Liver (tissue), 9 donors: ENCODE measurements around the gene ERBB4. TPM values are rescaled to one million over a fixed set of nuclear protein-coding genes. Genes with fewer than 3 reads are reported as not detected.
A peak's percentile ranks its signal among the peaks of the same experiment; 100 is the strongest.

Experiments used
- DNase-seq: peaks from one replicate; pipeline ENCODE4 v3.0.0-alpha.2; 2017; ENCODE audit warnings: low spot score
- H3K27ac ChIP-seq, 2 donors: one replicate each; pipeline ENCODE4 v1.7.0; 2013; ENCODE audit warnings: inconsistent platforms in 2 of 2, low read length in 2 of 2, control low read depth in 1 of 2, low read depth in 1 of 2, mild to moderate bottlenecking in 1 of 2
- H3K27me3 ChIP-seq, 4 donors: one replicate each; pipeline versions ENCODE4 v1.6.1 to v1.7.0; 2013; ENCODE audit warnings: low read length in 3 of 4, inconsistent platforms in 1 of 4, mild to moderate bottlenecking in 1 of 4, moderate library complexity in 1 of 4; ENCODE audit not compliant: control insufficient read depth in 4 of 4, insufficient read depth in 4 of 4
- H3K36me3 ChIP-seq, 4 donors: one replicate each; pipeline versions ENCODE4 v1.6.1 to v1.7.0; 2013; ENCODE audit warnings: low read length in 3 of 4, mild to moderate bottlenecking in 3 of 4, low read depth in 1 of 4, moderate library complexity in 1 of 4; ENCODE audit not compliant: control insufficient read depth in 4 of 4, insufficient read depth in 3 of 4
- H3K4me1 ChIP-seq, 4 donors: one replicate each; pipeline versions ENCODE4 v1.6.1 to v1.7.0; 2013; ENCODE audit warnings: low read length in 3 of 4, mild to moderate bottlenecking in 3 of 4, moderate library complexity in 1 of 4; ENCODE audit not compliant: control insufficient read depth in 4 of 4, insufficient read depth in 4 of 4
- H3K4me3 ChIP-seq, 3 donors: one replicate each; pipeline versions ENCODE4 v1.6.1 to v1.7.0; 2013; ENCODE audit warnings: low read length in 3 of 3, control low read depth in 1 of 3, low read depth in 1 of 3, mild to moderate bottlenecking in 1 of 3
- H3K9ac ChIP-seq, 2 donors: one replicate each; pipeline ENCODE4 v1.7.0; 2013; ENCODE audit warnings: low read length in 2 of 2, mild to moderate bottlenecking in 2 of 2, moderate library complexity in 2 of 2, control low read depth in 1 of 2, low read depth in 1 of 2
- H3K9me3 ChIP-seq, 4 donors: one replicate each; pipeline versions ENCODE4 v1.6.1 to v1.7.0; 2013; ENCODE audit warnings: low read length in 3 of 4; ENCODE audit not compliant: control insufficient read depth in 4 of 4
- ATF3 ChIP-seq: IDR thresholded peaks from 2 replicates; pipeline ENCODE4 v1.6.1; 2016; ENCODE audit warnings: antibody characterized with exemption
- CTCF ChIP-seq: fragments of 150-350 bp; IDR thresholded peaks from 2 replicates; pipeline ENCODE4 v1.5.1; 2017; ENCODE audit warnings: improper control_type of control experiment, low read depth, low read length; ENCODE audit not compliant: missing input control
- EGR1 ChIP-seq, 2 donors: IDR thresholded peaks; 2 replicates each; pipeline ENCODE4 v1.6.1; 2016 to 2018; ENCODE audit warnings: antibody characterized with exemption in 2 of 2, low read depth in 2 of 2
- FOXA1 ChIP-seq: IDR thresholded peaks from 2 replicates; pipeline ENCODE4 v1.6.1; 2016; ENCODE audit warnings: antibody characterized with exemption
- FOXA2 ChIP-seq: IDR thresholded peaks from 2 replicates; pipeline ENCODE4 v1.6.1; 2016; ENCODE audit warnings: antibody characterized with exemption
- GABPA ChIP-seq, 2 donors: IDR thresholded peaks in 1 of 2; conservative IDR thresholded peaks in 1 of 2; 2 replicates each; pipeline ENCODE4 v1.6.1; 2016; ENCODE audit warnings: antibody characterized with exemption in 2 of 2, mild to moderate bottlenecking in 1 of 2, moderate library complexity in 1 of 2
- HNF4A ChIP-seq, 2 donors: conservative IDR thresholded peaks; 2 replicates each; pipeline ENCODE4 v1.6.1; 2016; ENCODE audit warnings: antibody characterized with exemption in 2 of 2, mild to moderate bottlenecking in 2 of 2
- HNF4G ChIP-seq: IDR thresholded peaks from 2 replicates; pipeline ENCODE4 v1.6.1; 2016; ENCODE audit warnings: antibody characterized with exemption
- JUND ChIP-seq, 2 donors: IDR thresholded peaks; 2 replicates each; pipeline ENCODE4 v1.6.1; 2016; ENCODE audit warnings: antibody characterized with exemption in 2 of 2
- MAX ChIP-seq: IDR thresholded peaks from 2 replicates; pipeline ENCODE4 v1.6.1; 2016; ENCODE audit warnings: antibody characterized with exemption
- NR2F2 ChIP-seq: IDR thresholded peaks from 2 replicates; pipeline ENCODE4 v1.6.1; 2016; ENCODE audit warnings: antibody characterized with exemption
- RAD21 ChIP-seq, 2 donors: IDR thresholded peaks; 2 replicates each; pipeline ENCODE4 v1.6.1; 2016; ENCODE audit warnings: antibody characterized with exemption in 2 of 2, mild to moderate bottlenecking in 2 of 2
- REST ChIP-seq: IDR thresholded peaks from 2 replicates; pipeline ENCODE4 v1.6.1; 2016; ENCODE audit warnings: antibody characterized with exemption, mild to moderate bottlenecking
- RXRA ChIP-seq, 2 donors: IDR thresholded peaks; 2 replicates each; pipeline ENCODE4 v1.6.1; 2017 to 2018; ENCODE audit warnings: antibody characterized with exemption in 2 of 2, mild to moderate bottlenecking in 1 of 2
- SP1 ChIP-seq: IDR thresholded peaks from 2 replicates; pipeline ENCODE4 v1.6.1; 2018; ENCODE audit warnings: antibody characterized with exemption, mild to moderate bottlenecking
- TAF1 ChIP-seq: conservative IDR thresholded peaks from 2 replicates; pipeline ENCODE4 v1.6.1; 2016; ENCODE audit warnings: antibody characterized with exemption, mild to moderate bottlenecking
- YY1 ChIP-seq: IDR thresholded peaks from 2 replicates; pipeline ENCODE4 v1.6.1; 2016; ENCODE audit warnings: antibody characterized with exemption, mild to moderate bottlenecking
- ZBTB33 ChIP-seq: IDR thresholded peaks from 2 replicates; pipeline ENCODE4 v1.6.1; 2016; ENCODE audit warnings: antibody characterized with exemption
- WGBS: extraction: QIAGEN DNeasy Blood & Tissue Kit; methylation state at CpG from one replicate; pipeline ENCODE4 v1.1.7; 2013; 5-methylcytosine and 5-hydroxymethylcytosine counted together
- polyA plus RNA-seq, 2 donors: library from polyadenylated mRNA; stranded (reverse) in 1 of 2; unstranded in 1 of 2; fragments of 200-250 nt in 1 of 2; fragments of >200 nt in 1 of 2; fragmentation: Nextera tagmentation in 1 of 2; extraction: Ambion mirVana in 1 of 2; gene quantifications; one replicate each; pipeline versions ENCODE4 v1.2.1 to v1.2.3, GENCODE V29; 2013 to 2015
- total RNA-seq, 2 donors: library from RNA; depleted of rRNA; stranded (reverse); fragments of >200 nt; gene quantifications; one replicate each; pipeline ENCODE4 v1.2.3, GENCODE V29; 2014
- donor health status: healthy.
- donor health status: healthy.
- donor health status: healthy.
- donor health status: healthy.
- donor health status: healthy.

Gene ERBB4
- total and polyA plus RNA-seq, 4 donors = 0.03 to 0.42 TPM; not detected in 2

GRCh38 chr2:212147921-212148513, 390.6 kb downstream of the ERBB4 start:
- Histone ChIP-seq H3K27ac (no peak overlapping the region), H3K9me3 (no peaks in the 10 kb centered on the region), H3K4me3 (no peak overlapping the region), H3K27me3 (no peaks in the 10 kb centered on the region), H3K9ac (no peak overlapping the region), H3K36me3 (no peaks in the 10 kb centered on the region), H3K4me1 (no peaks in the 10 kb centered on the region)
- DNase-seq = no peak
- TF ChIP-seq ZBTB33 (no peak), REST (no peak), HNF4A (conservative IDR thresholded peaks at IDR 0.05) (no peak), CTCF (peak; percentile 28), TAF1 (no peak), YY1 (no peak), EGR1 (IDR thresholded peaks at IDR 0.05; ENCODE audit: low read depth in 2 of 2) (no peak), RXRA (IDR thresholded peaks at IDR 0.05) (no peak), HNF4G (no peak), FOXA2 (no peak), GABPA (IDR thresholded peaks at IDR 0.05 in 1 of 2, conservative IDR thresholded peaks at IDR 0.05 in 1 of 2) (no peak), ATF3 (no peak), JUND (IDR thresholded peaks at IDR 0.05) (no peak), MAX (no peak), FOXA1 (no peak), SP1 (no peak), RAD21 (IDR thresholded peaks at IDR 0.05) (peak; percentile 51 to 65), NR2F2 (no peak)
- WGBS = 53% methylated on average over 2 of the region's 2 CpGs
